Adrenal gland (tissue), 5 donors: Measurements from ENCODE around the gene KCNT2.

Source experiments
- CTCF ChIP-seq, 6 experiments: fragments of 450-650 bp in 4 of 6; fragments of 200-600 bp in 2 of 6; sonication (generic) in 1 of 6; IDR thresholded peaks; 1 replicate in 5 of 6; 2 replicates in 1 of 6; pipeline versions ENCODE4 v1.5.1 to v1.8.0; 2016 to 2021; ENCODE audit warnings: antibody characterized with exemption in 6 of 6, mild to moderate bottlenecking in 2 of 6, moderate library complexity in 1 of 6
- POLR2A ChIP-seq, 2 donors: fragments of 450-650 bp; IDR thresholded peaks; one replicate each; pipeline ENCODE4 v1.6.1; 2017; ENCODE audit warnings: antibody characterized with exemption in 2 of 2, mild to moderate bottlenecking in 2 of 2, moderate library complexity in 1 of 2
- donor health status: DM: no; HTN: no; CAD: no.

GRCh38 chr1:196451103-196451502, 157.1 kb downstream of the KCNT2 start:
- TF ChIP-seq CTCF (IDR thresholded peaks at IDR 0.05) (no peak), POLR2A (IDR thresholded peaks at IDR 0.05) (no peak)
